GM19397 (cell line): ENCODE results near the gene ATP1B1.
A peak's percentile ranks its signal among the peaks of the same experiment; 100 is the strongest.
"Not testable (repeated sequence)": the region's sequence is repeated elsewhere in the genome, so short reads cannot be mapped to it uniquely, and the experiment has no call there.

Experiments used
- ATAC-seq: cut with Tn5 transposase; IDR thresholded peaks from one replicate; pipeline ENCODE4 v1.9.1; 2021; ENCODE audit warnings: mild to moderate bottlenecking, moderate library complexity; ENCODE audit not compliant: unreplicated experiment

ATP1B1 gene

GRCh38 chr1:169115891-169116585 is 9.5 kb downstream of the ATP1B1 start:
- peak; percentile 62 for ATAC-seq

GRCh38 chr1:169117014-169117413 is 10.5 kb downstream of the ATP1B1 start:
- ATAC-seq = no peak

- no peak for ATAC-seq
Measured at GRCh38 chr1:169117599-169117998, 11.1 kb downstream of the ATP1B1 start.

GRCh38 chr1:169118227-169118626 is 11.7 kb downstream of the ATP1B1 start:
- ATAC-seq = no peak

GRCh38 chr1:169119405-169119804 is 12.9 kb downstream of the ATP1B1 start:
- no peak for ATAC-seq

GRCh38 chr1:169120066-169120465 is 13.6 kb downstream of the ATP1B1 start:
- ATAC-seq = no peak

- no peak for ATAC-seq
Measured at GRCh38 chr1:169121146-169121923, 14.8 kb downstream of the ATP1B1 start.

- no peak for ATAC-seq
Measured at GRCh38 chr1:169122976-169123375, 16.5 kb downstream of the ATP1B1 start.

- no peak for ATAC-seq
Measured at GRCh38 chr1:169124459-169124858, 18.0 kb downstream of the ATP1B1 start.

- not testable (repeated sequence) for ATAC-seq
Measured at GRCh38 chr1:169125597-169125996, 19.1 kb downstream of the ATP1B1 start.

- no peak for ATAC-seq
Measured at GRCh38 chr1:169126335-169126734, 19.8 kb downstream of the ATP1B1 start.

- ATAC-seq = no peak
Measured at GRCh38 chr1:169127305-169127704, 20.8 kb downstream of the ATP1B1 start.

GRCh38 chr1:169128562-169128961 is 22.1 kb downstream of the ATP1B1 start:
- ATAC-seq = no peak

- ATAC-seq = no peak
Measured at GRCh38 chr1:169129109-169129784, 22.8 kb downstream of the ATP1B1 start.

- no peak for ATAC-seq
Measured at GRCh38 chr1:169130683-169131082, 24.2 kb downstream of the ATP1B1 start.

- no peak for ATAC-seq
Measured at GRCh38 chr1:169132512-169133227, 26.2 kb downstream of the ATP1B1 start.

GRCh38 chr1:169133228-169133576 is 26.7 kb downstream of the ATP1B1 start:
- ATAC-seq = no peak

- ATAC-seq = no peak
Measured at GRCh38 chr1:169133801-169134502, 27.5 kb downstream of the ATP1B1 start.

- ATAC-seq = no peak
Measured at GRCh38 chr1:169137357-169137756, 30.9 kb downstream of the ATP1B1 start.

GRCh38 chr1:169138866-169139670 is 32.6 kb downstream of the ATP1B1 start:
- ATAC-seq = no peak
